Right lobe of liver (tissue), 4 donors: ENCODE results near the gene HMGN4.
"Not testable (repeated sequence)": the region's sequence is repeated elsewhere in the genome, so short reads cannot be mapped to it uniquely, and the experiment has no call there.

Experiments used
- CTCF ChIP-seq, 4 donors: fragments of 200-600 bp in 3 of 4; fragments of 450-650 bp in 1 of 4; IDR thresholded peaks; one replicate each; pipeline versions ENCODE4 v1.5.1 to v1.8.0; 2016 to 2022; ENCODE audit warnings: antibody characterized with exemption in 4 of 4, mild to moderate bottlenecking in 2 of 4
- POLR2A ChIP-seq: fragments of 450-650 bp; IDR thresholded peaks from one replicate; pipeline ENCODE4 v1.6.1; 2017; ENCODE audit warnings: antibody characterized with exemption, mild to moderate bottlenecking
- donor health status: DM: no; HTN: no; CAD: no.
- donor health status: DM: no; HTN: no; CAD: no.
- donor health status: DM: no; HTN: yes; CAD: no.

DNA sequence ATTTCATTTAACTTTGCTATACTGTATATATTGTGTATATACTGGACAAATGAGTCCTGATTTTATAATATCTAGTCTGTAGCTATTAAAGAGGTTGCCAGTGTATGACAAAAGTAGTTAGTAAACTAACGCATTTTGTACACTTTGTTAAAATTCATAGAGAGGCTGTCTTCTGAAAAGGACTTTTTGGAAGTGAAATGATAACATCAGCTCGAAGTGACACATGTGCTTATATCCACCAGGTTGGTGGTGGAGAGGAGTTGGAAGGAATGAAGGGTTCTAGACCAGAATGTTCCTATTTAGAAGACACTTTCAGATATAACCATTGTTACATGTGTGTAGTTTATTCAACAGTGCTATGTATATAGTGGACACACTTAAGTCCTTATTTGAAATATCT, 13.9 kb upstream of the HMGN4 start:
- TF ChIP-seq POLR2A; CTCF (IDR thresholded peaks at IDR 0.05): not testable (repeated sequence)
